ENCODE measurements around the gene ATP1B3.
"Not testable (repeated sequence)": the region's sequence is repeated elsewhere in the genome, so short reads cannot be mapped to it uniquely, and the experiment has no call there.

The ATP1B3 gene

DNA sequence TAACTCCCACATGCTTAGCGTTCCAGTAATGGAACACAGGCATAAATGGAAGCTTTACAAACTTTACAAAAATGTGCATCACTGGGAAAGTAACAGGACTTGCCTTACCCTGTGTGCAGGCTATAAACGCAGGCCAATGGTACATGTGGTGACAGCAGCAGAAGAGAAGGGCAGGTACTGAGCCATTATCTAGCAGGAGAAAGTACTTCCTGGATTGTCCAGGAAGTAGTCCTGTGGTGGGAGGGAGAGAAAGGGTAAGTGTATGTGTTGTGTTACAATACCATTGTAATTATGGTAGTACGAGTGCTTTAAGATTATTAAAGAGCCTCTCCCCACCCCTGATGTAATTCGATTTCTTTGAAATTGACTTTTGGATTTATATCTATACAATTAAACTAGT lies 5.3 kb downstream of the ATP1B3 start:
- Histone ChIP-seq H3K4me3 (ENCODE audit: low read depth, low read length) (no peak overlapping the region), H3K36me3 (ENCODE audit: control insufficient read depth in 2 of 2, insufficient read depth in 1 of 2, low read length in 2 of 2) (peaks cover 0 to 22% of the 10 kb centered on the region in 2 experiments; a peak in 1 of 3 replicates), H3K9me3 (ENCODE audit: control insufficient read depth, insufficient read depth, low read depth, low read length) (no peaks in the 10 kb centered on the region), H3K4me1 (ENCODE audit: control insufficient read depth, insufficient read depth, low read length) (no peaks in the 10 kb centered on the region), H3K27ac (ENCODE audit: extremely low read depth, low read depth, low read length) (no peak overlapping the region)
- ChIA-PET POLR2A (no interaction called here), CTCF (no interaction called here)
- TF ChIP-seq ZNF664 (tag by site-specific recombination; IDR thresholded peaks at IDR 0.05): no peak
- TF ChIP-seq, protein P1, sequence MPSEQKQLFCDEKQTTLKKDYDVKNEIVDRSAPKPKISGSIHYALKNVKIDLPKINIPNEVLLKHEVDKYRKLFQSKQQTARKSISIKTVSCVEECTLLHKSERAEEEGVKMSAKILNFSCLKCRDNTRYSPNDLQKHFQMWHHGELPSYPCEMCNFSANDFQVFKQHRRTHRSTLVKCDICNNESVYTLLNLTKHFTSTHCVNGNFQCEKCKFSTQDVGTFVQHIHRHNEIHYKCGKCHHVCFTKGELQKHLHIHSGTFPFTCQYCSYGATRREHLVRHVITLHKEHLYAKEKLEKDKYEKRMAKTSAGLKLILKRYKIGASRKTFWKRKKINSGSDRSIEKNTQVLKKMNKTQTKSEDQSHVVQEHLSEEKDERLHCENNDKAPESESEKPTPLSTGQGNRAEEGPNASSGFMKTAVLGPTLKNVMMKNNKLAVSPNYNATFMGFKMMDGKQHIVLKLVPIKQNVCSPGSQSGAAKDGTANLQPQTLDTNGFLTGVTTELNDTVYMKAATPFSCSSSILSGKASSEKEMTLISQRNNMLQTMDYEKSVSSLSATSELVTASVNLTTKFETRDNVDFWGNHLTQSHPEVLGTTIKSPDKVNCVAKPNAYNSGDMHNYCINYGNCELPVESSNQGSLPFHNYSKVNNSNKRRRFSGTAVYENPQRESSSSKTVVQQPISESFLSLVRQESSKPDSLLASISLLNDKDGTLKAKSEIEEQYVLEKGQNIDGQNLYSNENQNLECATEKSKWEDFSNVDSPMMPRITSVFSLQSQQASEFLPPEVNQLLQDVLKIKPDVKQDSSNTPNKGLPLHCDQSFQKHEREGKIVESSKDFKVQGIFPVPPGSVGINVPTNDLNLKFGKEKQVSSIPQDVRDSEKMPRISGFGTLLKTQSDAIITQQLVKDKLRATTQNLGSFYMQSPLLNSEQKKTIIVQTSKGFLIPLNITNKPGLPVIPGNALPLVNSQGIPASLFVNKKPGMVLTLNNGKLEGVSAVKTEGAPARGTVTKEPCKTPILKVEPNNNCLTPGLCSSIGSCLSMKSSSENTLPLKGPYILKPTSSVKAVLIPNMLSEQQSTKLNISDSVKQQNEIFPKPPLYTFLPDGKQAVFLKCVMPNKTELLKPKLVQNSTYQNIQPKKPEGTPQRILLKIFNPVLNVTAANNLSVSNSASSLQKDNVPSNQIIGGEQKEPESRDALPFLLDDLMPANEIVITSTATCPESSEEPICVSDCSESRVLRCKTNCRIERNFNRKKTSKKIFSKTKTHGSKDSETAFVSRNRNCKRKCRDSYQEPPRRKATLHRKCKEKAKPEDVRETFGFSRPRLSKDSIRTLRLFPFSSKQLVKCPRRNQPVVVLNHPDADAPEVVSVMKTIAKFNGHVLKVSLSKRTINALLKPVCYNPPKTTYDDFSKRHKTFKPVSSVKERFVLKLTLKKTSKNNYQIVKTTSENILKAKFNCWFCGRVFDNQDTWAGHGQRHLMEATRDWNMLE (tag by site-specific recombination; conservative IDR thresholded peaks at IDR 0.05; ENCODE audit: low read depth): peak; percentile 70; the same call in 1 of the 2 replicates

GRCh38 chr3:141887051-141887450 lies 10.6 kb downstream of the ATP1B3 start:
- Histone ChIP-seq H3K27ac (ENCODE audit: extremely low read depth, low read depth, low read length) (no peak overlapping the region), H3K4me1 (ENCODE audit: control insufficient read depth, insufficient read depth, low read length) (no peaks in the 10 kb centered on the region), H3K9me3 (ENCODE audit: control insufficient read depth, insufficient read depth, low read depth, low read length) (no peaks in the 10 kb centered on the region), H3K36me3 (ENCODE audit: control insufficient read depth in 2 of 2, insufficient read depth in 1 of 2, low read length in 2 of 2) (peaks cover 0 to 29% of the 10 kb centered on the region in 2 experiments; a peak in 1 of 3 replicates), H3K4me3 (ENCODE audit: low read depth, low read length) (no peak overlapping the region)
- ChIA-PET CTCF (no interaction called here), POLR2A (no interaction called here)
- no peak for TF ChIP-seq ZNF843 (tag by site-specific recombination; IDR thresholded peaks at IDR 0.05)
- TF ChIP-seq ZNF837 (tag by site-specific recombination; IDR thresholded peaks at IDR 0.05): no peak
- TF ChIP-seq, protein P2, sequence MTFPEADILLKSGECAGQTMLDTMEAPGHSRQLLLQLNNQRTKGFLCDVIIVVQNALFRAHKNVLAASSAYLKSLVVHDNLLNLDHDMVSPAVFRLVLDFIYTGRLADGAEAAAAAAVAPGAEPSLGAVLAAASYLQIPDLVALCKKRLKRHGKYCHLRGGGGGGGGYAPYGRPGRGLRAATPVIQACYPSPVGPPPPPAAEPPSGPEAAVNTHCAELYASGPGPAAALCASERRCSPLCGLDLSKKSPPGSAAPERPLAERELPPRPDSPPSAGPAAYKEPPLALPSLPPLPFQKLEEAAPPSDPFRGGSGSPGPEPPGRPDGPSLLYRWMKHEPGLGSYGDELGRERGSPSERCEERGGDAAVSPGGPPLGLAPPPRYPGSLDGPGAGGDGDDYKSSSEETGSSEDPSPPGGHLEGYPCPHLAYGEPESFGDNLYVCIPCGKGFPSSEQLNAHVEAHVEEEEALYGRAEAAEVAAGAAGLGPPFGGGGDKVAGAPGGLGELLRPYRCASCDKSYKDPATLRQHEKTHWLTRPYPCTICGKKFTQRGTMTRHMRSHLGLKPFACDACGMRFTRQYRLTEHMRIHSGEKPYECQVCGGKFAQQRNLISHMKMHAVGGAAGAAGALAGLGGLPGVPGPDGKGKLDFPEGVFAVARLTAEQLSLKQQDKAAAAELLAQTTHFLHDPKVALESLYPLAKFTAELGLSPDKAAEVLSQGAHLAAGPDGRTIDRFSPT (tag by site-specific recombination; IDR thresholded peaks at IDR 0.05): no peak
- TF ChIP-seq YY1 (tag by site-specific recombination; IDR thresholded peaks at IDR 0.05): no peak
- no peak for TF ChIP-seq ZSCAN16 (tag by site-specific recombination; IDR thresholded peaks at IDR 0.05)
- no peak for TF ChIP-seq ZNF133 (tag by site-specific recombination; IDR thresholded peaks at IDR 0.05)
- no peak for TF ChIP-seq ZNF701 (tag by site-specific recombination; IDR thresholded peaks at IDR 0.05)
- no peak for TF ChIP-seq ZNF426 (tag by site-specific recombination; IDR thresholded peaks at IDR 0.05)
- TF ChIP-seq KLF10 (tag by site-specific recombination; IDR thresholded peaks at IDR 0.05): no peak
- TF ChIP-seq ZNF37A (tag by site-specific recombination; IDR thresholded peaks at IDR 0.05): no peak
- TF ChIP-seq ZFP69B (tag by site-specific recombination; IDR thresholded peaks at IDR 0.05): no peak
- no peak for TF ChIP-seq ZIC2 (tag by site-specific recombination; IDR thresholded peaks at IDR 0.05)
- no peak for TF ChIP-seq ZNF2 (tag by site-specific recombination; IDR thresholded peaks at IDR 0.05)

GRCh38 chr3:141888548-141888947 lies 12.1 kb downstream of the ATP1B3 start:
- H3K4me1 ChIP-seq (ENCODE audit: control insufficient read depth, insufficient read depth, low read length); H3K27ac ChIP-seq (ENCODE audit: extremely low read depth, low read depth, low read length); H3K4me3 ChIP-seq (ENCODE audit: low read depth, low read length); CTCF ChIA-PET; POLR2A ChIA-PET; H3K9me3 ChIP-seq (ENCODE audit: control insufficient read depth, insufficient read depth, low read depth, low read length): not testable (repeated sequence)
- peaks cover 0 to 26% of the 10 kb centered on the region in 2 experiments; a peak in 1 of 3 replicates for H3K36me3 ChIP-seq (ENCODE audit: control insufficient read depth in 2 of 2, insufficient read depth in 1 of 2, low read length in 2 of 2)
- TF ChIP-seq SETDB1 (IDR thresholded peaks at IDR 0.05; ENCODE audit: insufficient read length, low read length): peak; percentile 45
